G401 (cell line): Measurements from ENCODE around the gene CAMTA1. TPM values are rescaled to one million over a fixed set of nuclear protein-coding genes. Genes with fewer than 3 reads are reported as not detected.
"Not testable (repeated sequence)": the region's sequence is repeated elsewhere in the genome, so short reads cannot be mapped to it uniquely, and the experiment has no call there.

Experiments
- DNase-seq: peaks from one replicate; pipeline ENCODE4 v3.0.0-alpha.2; 2015; ENCODE audit warnings: low spot score
- in situ Hi-C: cut with HindIII; loops from 2 replicates; pipeline ENCODE4 v1.10.0; 2016; ENCODE audit warnings: low sequenced_read_pairs, mixed read lengths
- total RNA-seq: library from RNA; depleted of rRNA; stranded (reverse); fragments of >200 nt; shearing (Covaris generic); gene quantifications from 2 replicates; pipeline ENCODE4 v1.2.3, GENCODE V29; 2014

Gene CAMTA1
- total RNA-seq, 1 experiment from 2014 or later, result 137 TPM

GRCh38 chr1:7365706-7366105 lies 580.5 kb downstream of the CAMTA1 start:
- DNase-seq, result no peak
- in situ Hi-C loops, result no loop called here

- no peak for DNase-seq
- in situ Hi-C loops, result no loop called here
Measured at GRCh38 chr1:7366286-7366954, 581.2 kb downstream of the CAMTA1 start.

DNA sequence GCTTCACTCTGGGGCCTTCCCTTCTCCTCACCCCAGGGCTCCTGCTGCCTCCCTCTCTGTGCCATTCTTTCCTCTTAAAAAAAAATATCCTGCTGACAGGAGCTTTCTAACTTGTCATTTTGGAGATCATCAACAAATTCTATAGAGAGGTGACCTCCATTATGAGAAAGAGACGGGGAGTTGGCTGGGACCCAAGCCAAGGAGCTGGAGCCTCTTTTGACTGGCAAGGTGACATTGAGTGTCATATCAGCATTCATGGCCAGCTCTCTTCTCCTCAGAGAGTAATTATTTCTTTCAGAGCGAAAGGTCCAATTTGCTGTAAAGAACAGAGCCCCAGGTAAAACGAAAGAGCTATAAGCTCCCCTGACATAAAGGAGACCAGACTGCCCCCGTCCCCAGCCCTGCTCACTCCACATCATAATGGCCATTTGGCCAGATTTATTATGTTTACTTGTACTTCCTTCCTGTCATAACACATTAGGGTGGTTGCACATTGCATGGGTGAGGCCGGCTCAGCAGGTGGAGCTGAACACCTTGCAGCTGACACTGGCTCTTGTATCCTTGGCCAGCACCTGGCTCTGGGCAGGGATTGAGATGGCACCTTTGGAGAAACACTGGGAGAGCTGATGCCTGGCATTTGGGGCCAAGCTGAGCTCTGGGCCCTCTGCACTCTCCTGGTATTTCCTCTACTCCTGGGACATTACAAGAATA lies 581.9 kb downstream of the CAMTA1 start:
- no peak for DNase-seq
- in situ Hi-C loops, result no loop called here

DNA sequence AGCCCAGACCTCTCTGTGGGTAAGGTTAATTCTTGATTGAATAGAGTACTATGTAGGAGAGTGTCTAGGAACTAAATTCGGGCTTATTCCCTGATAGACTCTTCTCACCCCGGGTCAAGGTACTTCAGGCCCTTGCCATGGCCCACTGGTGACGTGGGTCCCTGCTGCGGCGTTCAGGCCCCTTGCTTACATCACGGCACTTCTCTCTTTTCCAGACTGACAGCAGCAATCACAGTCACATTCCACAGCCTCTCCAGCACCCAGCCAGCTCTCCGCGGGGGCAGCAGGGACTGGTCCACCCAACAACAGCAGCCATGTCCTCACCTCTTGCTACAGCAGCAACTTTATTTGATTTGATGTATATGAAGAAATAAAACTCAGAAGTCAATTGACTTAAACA lies 584.6 kb downstream of the CAMTA1 start:
- no peak for DNase-seq
- in situ Hi-C loops, result no loop called here

- in situ Hi-C loops, result no loop called here
- DNase-seq, result no peak
Measured at GRCh38 chr1:7371926-7372325, 586.7 kb downstream of the CAMTA1 start.

- in situ Hi-C loops, result no loop called here
- no peak for DNase-seq
Measured at GRCh38 chr1:7372477-7373120, 587.3 kb downstream of the CAMTA1 start.

GRCh38 chr1:7373251-7373650 lies 588.0 kb downstream of the CAMTA1 start:
- in situ Hi-C loops, result no loop called here
- no peak for DNase-seq

GRCh38 chr1:7373876-7374562 lies 588.8 kb downstream of the CAMTA1 start:
- DNase-seq, result no peak
- in situ Hi-C loops, result no loop called here

DNA sequence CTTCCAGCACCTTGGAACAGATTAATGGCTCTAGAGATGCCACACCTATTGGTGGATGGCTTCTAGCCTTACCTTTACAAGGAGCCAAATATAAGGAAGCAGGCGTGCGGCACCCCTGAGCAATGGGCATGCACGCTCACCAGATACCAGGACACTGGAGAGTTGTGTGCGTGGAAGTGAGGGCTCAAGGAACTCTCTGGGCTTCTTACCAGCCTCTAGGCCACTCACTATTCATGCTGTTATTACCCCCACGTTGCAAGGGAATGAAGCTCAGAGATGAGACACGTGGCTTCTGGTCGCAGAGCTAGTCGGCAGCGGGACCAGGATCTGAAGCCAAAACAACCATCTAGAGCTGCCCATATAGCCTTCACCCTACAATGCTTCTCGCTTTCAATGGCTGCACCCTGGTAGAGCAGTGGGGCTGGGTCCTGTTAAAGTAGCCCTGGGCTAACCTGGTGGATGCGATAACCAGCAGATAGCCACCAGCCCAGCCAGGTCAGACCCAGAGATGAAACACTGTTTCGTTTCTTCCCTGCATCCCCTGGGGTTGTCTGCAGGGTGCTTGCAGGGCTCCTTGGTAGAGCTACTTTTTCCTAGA lies 589.4 kb downstream of the CAMTA1 start:
- no peak for DNase-seq
- in situ Hi-C loops, result no loop called here

- in situ Hi-C loops, result no loop called here
- DNase-seq, result no peak
Measured at GRCh38 chr1:7375329-7375728, 590.1 kb downstream of the CAMTA1 start.

DNA sequence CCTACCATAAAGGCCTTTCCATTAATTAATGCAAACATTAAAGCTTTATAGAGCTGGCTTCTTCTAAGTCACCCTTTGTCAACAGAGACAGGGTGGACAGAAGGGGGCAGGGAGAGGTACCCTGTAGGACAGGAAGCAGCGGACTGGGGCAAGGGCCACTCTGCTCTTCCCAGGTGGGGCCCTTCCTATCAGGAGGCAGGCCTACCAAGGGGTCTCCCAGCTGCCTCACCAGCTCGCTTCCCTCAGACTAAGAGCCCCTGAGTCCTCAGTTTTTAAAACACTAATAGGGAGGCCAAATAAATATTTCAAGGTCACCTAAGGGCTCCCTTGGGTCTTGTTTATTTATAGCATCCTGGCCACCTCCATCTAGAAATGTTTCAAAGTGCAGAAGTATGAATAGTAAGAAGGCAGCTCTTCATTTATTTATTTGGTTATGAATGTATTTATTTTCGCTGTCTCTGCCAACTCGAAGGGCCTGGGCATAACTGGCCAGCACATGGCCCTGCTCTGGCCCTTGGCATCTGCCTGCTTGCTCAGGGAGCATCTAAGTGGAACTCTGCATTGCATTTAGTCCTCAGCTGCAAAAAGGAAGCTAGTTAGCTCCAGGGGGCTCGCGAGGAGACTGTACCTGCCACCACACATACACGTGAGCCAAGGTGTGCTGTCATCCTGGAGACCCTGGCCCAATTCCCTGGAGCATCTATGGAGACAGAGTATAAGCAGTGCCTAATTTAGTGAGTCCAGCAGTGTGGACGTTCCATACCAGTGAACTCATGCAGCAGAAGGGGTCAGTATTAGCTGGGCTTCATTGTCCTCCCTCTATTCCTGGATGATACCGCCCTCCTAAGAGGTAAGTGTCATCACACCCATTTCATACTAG lies 590.8 kb downstream of the CAMTA1 start:
- in situ Hi-C loops, result no loop called here
- DNase-seq, result no peak

GRCh38 chr1:7376676-7377075 lies 591.4 kb downstream of the CAMTA1 start:
- DNase-seq, result no peak
- in situ Hi-C loops, result no loop called here

DNA sequence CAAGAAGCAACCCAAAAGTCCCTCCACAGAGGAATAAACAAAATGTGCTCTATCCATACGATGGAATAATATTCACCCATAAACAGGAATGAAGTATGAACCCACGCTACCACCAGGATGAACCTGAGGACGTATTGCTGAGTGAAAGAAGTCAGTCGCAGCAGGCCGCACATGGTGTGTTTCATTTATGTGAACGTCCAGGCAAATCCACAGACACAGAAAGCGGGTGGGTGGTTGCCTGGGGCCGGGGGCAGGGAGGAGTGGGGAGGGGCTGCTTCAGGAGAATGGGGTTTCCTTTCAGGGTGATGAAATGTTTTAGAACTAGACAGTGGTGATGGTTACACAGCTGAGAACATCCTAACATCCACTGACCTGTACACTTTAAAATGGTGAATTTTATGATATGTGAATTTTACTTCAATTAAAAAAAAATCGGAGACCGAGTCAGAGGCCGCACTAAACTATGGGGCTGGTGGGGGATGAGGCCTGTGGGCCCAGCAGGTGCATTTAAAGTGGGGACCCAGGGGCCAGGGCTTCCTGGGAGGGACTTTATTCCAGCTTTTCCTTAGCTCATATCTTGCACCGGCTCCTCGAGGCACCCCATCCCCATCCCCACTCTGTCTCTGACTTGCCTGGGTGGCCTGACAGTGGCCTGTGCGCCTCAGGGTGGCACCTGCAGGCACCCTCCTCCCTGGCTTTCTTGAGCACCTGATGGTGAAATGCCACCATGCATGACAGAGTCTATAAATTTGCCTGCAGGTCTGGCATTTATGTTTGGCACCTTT lies 593.3 kb downstream of the CAMTA1 start:
- in situ Hi-C loops, result no loop called here
- no peak for DNase-seq

DNA sequence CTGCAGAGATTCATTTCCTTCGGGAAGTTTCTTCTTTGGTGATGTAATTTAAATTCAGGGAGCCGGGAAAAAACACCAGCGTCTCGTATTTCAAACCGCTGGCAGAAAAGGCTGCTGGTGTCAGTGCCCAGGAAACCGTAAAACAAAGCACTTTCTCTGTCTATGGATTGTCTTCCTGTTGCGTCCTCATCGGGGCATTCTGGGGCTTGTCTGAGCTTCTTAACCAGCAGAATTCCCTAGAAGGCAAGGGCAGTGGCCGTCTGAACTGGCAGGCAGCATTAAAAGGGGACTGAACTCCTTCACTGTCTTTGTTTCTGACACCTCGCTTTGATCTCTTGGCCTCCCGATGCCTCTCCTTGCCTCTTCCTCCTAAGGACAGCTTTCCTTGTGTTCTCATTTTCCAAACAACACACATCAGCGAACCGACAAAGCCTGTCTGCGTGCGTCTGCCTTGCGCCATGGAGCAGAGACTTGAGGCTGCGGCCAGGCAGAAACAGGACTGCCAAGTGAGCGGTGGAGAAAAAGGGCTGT lies 594.3 kb downstream of the CAMTA1 start:
- DNase-seq, result no peak
- in situ Hi-C loops, result no loop called here

- DNase-seq, in situ Hi-C loops: not testable (repeated sequence)
Measured at GRCh38 chr1:7380068-7380467, 594.8 kb downstream of the CAMTA1 start.

GRCh38 chr1:7380712-7381111 lies 595.5 kb downstream of the CAMTA1 start:
- in situ Hi-C loops, result no loop called here
- DNase-seq, result no peak

DNA sequence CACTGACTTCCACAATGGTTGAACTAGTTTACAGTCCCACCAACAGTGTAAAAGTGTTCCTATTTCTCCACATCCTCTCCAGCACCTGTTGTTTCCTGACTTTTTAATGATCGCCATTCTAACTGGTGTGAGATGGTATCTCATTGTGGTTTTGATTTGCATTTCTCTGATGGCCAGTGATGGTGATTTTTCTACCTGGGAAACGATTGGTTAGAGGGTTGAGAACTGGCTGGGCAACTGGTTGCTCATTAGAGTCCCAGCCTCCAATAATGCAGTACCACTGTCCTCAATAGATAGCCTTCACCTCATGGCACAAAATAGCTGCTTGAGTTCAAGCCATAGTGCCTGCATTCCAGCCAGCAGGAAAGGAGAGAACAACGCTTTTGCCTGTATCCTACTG lies 596.5 kb downstream of the CAMTA1 start:
- in situ Hi-C loops, DNase-seq: not testable (repeated sequence)

- in situ Hi-C loops, result no loop called here
- no peak for DNase-seq
Measured at GRCh38 chr1:7382971-7383370, 597.7 kb downstream of the CAMTA1 start.
